ENCODE data around the gene APP.
"Not testable (repeated sequence)": the region's sequence is repeated elsewhere in the genome, so short reads cannot be mapped to it uniquely, and the experiment has no call there.

The APP gene

GRCh38 chr21:26159869-26160268 lies 10.7 kb downstream of the APP start:
- DNase-seq: no peak

GRCh38 chr21:26157801-26158200 lies 12.8 kb downstream of the APP start:
- no peak for DNase-seq

- peak in 1 of 2 experiments; percentile 67 for DNase-seq
These were observed 15.8 kb downstream of the APP start for GRCh38 chr21:26154753-26155152.

- DNase-seq: no peak
These were observed 16.8 kb downstream of the APP start for GRCh38 chr21:26153758-26154157.

- DNase-seq: no peak
These were observed 21.7 kb downstream of the APP start for GRCh38 chr21:26148840-26149354.

- peak; percentile 28 to 44 for DNase-seq
These were observed 22.3 kb downstream of the APP start for GRCh38 chr21:26148071-26148839.

- DNase-seq: peak; percentile 80 to 94
These were observed 23.0 kb downstream of the APP start for GRCh38 chr21:26147535-26147934.

GRCh38 chr21:26146681-26147080 lies 23.9 kb downstream of the APP start:
- no peak for DNase-seq

GRCh38 chr21:26144031-26144430 lies 26.5 kb downstream of the APP start:
- DNase-seq: no peak

- DNase-seq: no peak
These were observed 28.2 kb downstream of the APP start for GRCh38 chr21:26142363-26142762.

GRCh38 chr21:26140926-26141325 lies 29.6 kb downstream of the APP start:
- no peak for DNase-seq

- DNase-seq: no peak
These were observed 30.4 kb downstream of the APP start for GRCh38 chr21:26140164-26140579.

- no peak for DNase-seq
These were observed 31.8 kb downstream of the APP start for GRCh38 chr21:26138615-26139257.

- DNase-seq: no peak
These were observed 33.0 kb downstream of the APP start for GRCh38 chr21:26137379-26138060.

- DNase-seq: no peak
These were observed 33.9 kb downstream of the APP start for GRCh38 chr21:26136671-26137070.

- DNase-seq: no peak
These were observed 35.0 kb downstream of the APP start for GRCh38 chr21:26135520-26135919.

- DNase-seq: no peak
These were observed 39.0 kb downstream of the APP start for GRCh38 chr21:26131554-26131953.

- not testable (repeated sequence) for DNase-seq
These were observed 39.5 kb downstream of the APP start for GRCh38 chr21:26131053-26131452.

- no peak for DNase-seq
These were observed 40.2 kb downstream of the APP start for GRCh38 chr21:26130249-26130881.

GRCh38 chr21:26127918-26128317 lies 42.7 kb downstream of the APP start:
- DNase-seq: no peak

GRCh38 chr21:26127073-26127814 lies 43.3 kb downstream of the APP start:
- no peak for DNase-seq

- no peak for DNase-seq
These were observed 44.4 kb downstream of the APP start for GRCh38 chr21:26126168-26126553.

All from NCI-H524 (cell line).